IPS-20b (cell line): ENCODE data around the gene HAPLN3.
A peak's percentile ranks its signal among the peaks of the same experiment; 100 is the strongest.
"Not testable (repeated sequence)": the region's sequence is repeated elsewhere in the genome, so short reads cannot be mapped to it uniquely, and the experiment has no call there.

ENCODE experiments used
- H3K27ac ChIP-seq: one replicate; pipeline ENCODE4 v1.5.1; 2013; ENCODE audit warnings: low read length
- H3K27me3 ChIP-seq: 2 replicates; pipeline ENCODE4 v1.6.1; 2013; ENCODE audit warnings: mild to moderate bottlenecking, low read length, inconsistent platforms; ENCODE audit not compliant: insufficient read depth
- H3K36me3 ChIP-seq: 2 replicates; pipeline ENCODE4 v1.6.1; 2013; ENCODE audit warnings: low read depth, mild to moderate bottlenecking, inconsistent platforms, low read length, moderate library complexity; ENCODE audit not compliant: insufficient read depth
- H3K4me1 ChIP-seq: 2 replicates; pipeline ENCODE4 v1.6.1; 2013; ENCODE audit warnings: mild to moderate bottlenecking, control low read depth, inconsistent platforms, low read length, moderate library complexity; ENCODE audit not compliant: insufficient read depth
- H3K4me3 ChIP-seq: 2 replicates; pipeline ENCODE4 v1.5.1; 2013; ENCODE audit warnings: mild to moderate bottlenecking, low read length, inconsistent platforms
- H3K9ac ChIP-seq: 2 replicates; pipeline ENCODE4 v1.6.1; 2013; ENCODE audit warnings: low read depth, mild to moderate bottlenecking, inconsistent platforms, low read length, moderate library complexity
- H3K9me3 ChIP-seq: 2 replicates; pipeline ENCODE4 v1.6.1; 2013; ENCODE audit warnings: mild to moderate bottlenecking, low read depth, low read length, inconsistent platforms; ENCODE audit not compliant: insufficient read depth

The HAPLN3 gene, protein sequence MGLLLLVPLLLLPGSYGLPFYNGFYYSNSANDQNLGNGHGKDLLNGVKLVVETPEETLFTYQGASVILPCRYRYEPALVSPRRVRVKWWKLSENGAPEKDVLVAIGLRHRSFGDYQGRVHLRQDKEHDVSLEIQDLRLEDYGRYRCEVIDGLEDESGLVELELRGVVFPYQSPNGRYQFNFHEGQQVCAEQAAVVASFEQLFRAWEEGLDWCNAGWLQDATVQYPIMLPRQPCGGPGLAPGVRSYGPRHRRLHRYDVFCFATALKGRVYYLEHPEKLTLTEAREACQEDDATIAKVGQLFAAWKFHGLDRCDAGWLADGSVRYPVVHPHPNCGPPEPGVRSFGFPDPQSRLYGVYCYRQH

DNA sequence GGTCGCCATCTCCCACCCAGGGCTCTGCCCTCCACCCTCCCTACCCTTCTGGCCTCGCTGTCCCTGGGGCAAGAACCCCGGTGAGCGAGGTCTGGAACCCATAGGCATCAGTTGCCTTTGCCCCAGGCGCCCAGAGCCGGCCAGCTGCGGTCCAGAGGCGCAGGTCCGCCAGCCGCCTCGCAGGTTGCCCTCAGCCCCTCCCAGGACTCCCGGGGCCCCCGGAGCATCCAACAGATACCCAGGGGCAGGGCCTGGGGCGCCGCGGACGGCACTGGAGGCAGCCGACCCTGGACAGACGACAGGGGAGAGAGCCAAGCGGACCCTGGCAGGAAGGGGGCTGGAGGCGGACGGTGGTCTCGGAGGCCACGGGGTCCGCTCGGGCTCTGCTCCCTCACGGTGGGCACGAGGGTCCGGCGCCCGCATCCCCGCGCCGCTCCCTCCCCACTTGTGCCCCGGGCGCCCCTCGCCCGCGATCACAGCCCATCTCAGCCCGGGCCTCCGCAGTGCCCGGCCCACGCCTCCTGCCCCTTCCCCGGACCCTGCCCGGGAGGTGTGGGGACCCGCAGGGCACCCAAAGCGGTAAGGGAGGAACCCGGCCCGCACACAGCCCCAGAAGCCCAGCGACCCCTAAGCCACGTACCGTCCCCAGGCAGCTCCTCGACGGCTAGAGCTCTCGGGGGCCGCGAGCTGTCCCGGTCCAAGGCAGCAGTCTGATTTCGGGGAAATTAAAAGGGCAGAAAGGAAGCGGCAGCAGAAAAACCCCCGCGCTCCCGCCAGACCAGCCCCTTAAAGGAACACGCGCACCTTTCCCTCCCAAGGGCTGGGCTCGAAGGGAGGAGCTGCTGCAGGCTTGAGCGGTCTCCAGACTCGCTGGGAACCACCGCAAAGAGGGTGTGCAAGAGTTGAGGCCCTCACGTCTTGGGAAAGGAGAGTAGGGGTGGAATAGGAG is at the start of gene HAPLN3:
Gene HAPLN3 (minus strand): TSS at position 726 of the 949 bp plus-strand sequence. CDS start 8,246 bp downstream, outside the sequence.
- peaks cover 16% of the 10 kb centered on the region; the same call in 1 of the 2 replicates for H3K4me1 ChIP-seq
- peak within 1 kb of the TSS; percentile 67 for H3K4me3 ChIP-seq
- H3K27ac ChIP-seq, result no peak within 1 kb of the TSS
- peaks cover 18% of the 10 kb centered on the region for H3K27me3 ChIP-seq
- peaks cover 22% of the 10 kb centered on the region for H3K36me3 ChIP-seq
- no peaks in the 10 kb centered on the region for H3K9me3 ChIP-seq
- H3K9ac ChIP-seq, result peak within 1 kb of the TSS; percentile 75; the same call in 1 of the 2 replicates

DNA sequence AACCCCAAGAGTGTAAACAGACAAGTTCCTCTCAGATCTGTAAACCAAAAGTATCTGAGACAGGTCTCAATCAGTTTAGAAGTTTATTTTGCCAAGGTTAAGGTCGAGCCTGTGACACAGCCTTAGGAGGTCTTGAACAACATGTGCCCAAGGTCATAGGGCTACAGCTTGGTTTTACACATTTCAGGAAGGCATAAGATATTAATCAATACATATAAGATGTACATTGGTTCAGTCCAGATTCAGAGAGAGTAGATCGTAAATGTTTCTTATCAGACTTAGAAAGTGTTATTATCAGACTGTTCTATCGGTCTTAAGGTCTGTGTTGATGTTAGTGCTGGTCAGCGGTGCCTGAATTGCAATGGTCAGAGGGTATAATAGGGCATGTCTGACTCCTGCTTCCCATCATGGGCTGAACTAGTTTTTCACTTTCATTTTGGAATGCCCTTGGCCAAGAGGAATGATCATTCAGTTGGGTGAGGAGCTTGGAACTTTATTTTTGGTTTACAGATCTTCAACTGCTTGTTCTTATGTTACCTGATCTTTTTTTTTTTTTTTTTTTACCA is 44.8 kb upstream of the HAPLN3 start:
- Histone ChIP-seq H3K27me3 (no peaks in the 10 kb centered on the region), H3K9me3 (no peaks in the 10 kb centered on the region; the same call in 1 of the 2 replicates), H3K36me3 (no peaks in the 10 kb centered on the region), H3K4me3 (no peak overlapping the region), H3K4me1 (peaks cover 22% of the 10 kb centered on the region; the same call in 1 of the 2 replicates), H3K9ac (no peak overlapping the region; the same call in 1 of the 2 replicates), H3K27ac (no peak overlapping the region)

DNA sequence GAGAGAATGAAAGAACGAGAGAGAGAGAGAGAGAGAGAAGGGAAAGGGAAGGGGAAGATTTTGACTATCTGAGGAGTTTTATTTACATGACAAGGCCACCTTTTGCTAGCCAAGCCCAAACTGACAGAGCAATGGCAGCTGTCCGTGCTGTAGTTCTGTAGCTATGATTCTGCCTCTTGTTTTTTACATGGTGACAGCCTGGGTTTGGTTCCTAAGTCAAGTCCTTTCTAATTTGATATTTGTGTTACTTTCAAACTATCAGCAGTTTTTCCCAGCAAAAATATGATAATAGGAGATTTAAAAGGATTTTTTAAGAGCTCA is 44.1 kb upstream of the HAPLN3 start:
- Histone ChIP-seq H3K9ac (peak overlapping the region; percentile 24; the same call in 1 of the 2 replicates), H3K36me3 (no peaks in the 10 kb centered on the region), H3K9me3 (peaks cover under 1% of the 10 kb centered on the region; the same call in 1 of the 2 replicates), H3K27ac (peak overlapping the region; percentile 83), H3K4me3 (no peak overlapping the region), H3K27me3 (no peaks in the 10 kb centered on the region), H3K4me1 (peaks cover 22% of the 10 kb centered on the region; the same call in 1 of the 2 replicates)

DNA sequence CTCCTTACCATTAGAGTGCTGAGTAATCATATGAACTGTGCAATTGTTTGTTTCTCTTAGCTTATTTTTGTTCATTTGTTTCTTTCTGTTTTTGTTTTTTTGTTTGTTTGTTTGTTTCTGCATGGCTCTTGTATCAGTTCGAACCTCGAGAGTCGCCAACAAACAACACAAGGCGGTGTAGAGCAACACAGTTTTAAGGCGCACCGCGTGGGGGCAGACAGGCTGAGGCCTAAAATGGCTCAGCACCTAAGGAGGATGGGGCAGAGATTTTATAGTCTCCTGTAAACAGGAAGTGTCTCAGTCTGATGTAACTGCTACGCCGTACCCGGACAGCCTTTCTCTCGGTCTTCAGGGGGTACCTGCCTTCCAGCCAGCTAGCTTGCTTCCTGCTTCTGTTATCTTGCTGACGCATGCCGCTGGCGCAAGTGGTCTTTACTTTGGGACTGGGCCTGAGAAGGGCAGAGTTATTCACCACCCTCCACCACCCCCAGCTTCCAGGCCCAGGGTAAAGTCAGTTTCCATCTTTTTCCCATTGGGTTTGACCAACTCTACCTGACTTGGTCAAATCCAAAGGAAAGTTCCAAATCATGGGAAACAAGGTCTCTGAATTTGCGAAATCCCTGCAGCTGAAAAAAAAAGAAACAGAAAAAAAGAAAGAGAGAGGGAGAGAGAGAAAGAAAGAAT is 43.6 kb upstream of the HAPLN3 start:
- H3K9me3 ChIP-seq, result peaks cover 6% of the 10 kb centered on the region; the same call in 1 of the 2 replicates
- H3K27me3 ChIP-seq, result no peaks in the 10 kb centered on the region
- H3K9ac ChIP-seq, result peak overlapping the region; percentile 24; the same call in 1 of the 2 replicates
- peak overlapping the region; percentile 83 for H3K27ac ChIP-seq
- peaks cover 22% of the 10 kb centered on the region; the same call in 1 of the 2 replicates for H3K4me1 ChIP-seq
- H3K4me3 ChIP-seq, result no peak overlapping the region
- H3K36me3 ChIP-seq, result no peaks in the 10 kb centered on the region

DNA sequence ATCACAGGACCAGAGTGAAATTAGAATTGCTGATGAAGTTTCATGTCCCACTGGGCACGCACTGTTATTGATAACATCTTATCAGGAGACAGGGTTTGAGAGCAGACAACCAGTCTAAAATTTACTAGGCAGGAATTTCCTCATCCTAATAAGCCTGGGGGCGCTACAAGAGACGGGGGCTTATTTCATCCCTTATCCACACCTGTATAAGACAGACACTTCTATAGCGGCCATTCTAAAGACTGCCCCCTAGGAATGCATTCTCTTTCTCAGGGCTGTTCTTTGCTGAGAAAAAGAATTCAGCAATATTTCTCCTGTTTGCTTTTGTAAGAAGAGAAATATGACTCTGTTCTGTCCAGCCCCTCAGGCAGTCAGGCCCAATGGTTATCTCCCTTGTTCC is 39.1 kb upstream of the HAPLN3 start:
- not testable (repeated sequence) for H3K9me3 ChIP-seq, H3K27me3 ChIP-seq, H3K36me3 ChIP-seq, H3K9ac ChIP-seq, H3K27ac ChIP-seq, H3K4me3 ChIP-seq
- H3K4me1 ChIP-seq, result peaks cover 16% of the 10 kb centered on the region; the same call in 1 of the 2 replicates

DNA sequence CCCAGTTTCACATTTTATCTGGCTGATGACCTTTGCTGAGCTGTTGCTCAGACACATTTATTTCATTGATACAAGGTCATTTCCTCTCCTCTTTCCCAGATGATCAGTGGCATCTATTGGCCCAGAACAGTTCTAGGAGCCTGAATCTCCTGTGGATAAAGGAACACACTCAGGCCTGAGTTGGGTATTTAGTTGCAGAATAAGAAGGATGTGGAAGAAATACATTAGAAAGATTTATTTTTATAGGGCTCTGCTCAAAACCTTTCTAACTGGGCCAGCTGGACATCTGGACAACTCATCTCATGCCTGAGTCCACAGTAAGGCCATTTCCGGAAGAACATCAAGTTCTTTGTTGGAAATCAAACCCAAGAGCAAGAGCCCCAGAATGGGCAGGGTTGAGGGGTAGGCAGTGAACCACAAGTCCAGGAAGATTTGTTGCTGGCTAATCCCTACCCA is 37.6 kb upstream of the HAPLN3 start:
- Histone ChIP-seq H3K27ac (no peak overlapping the region), H3K9me3 (peaks cover 20% of the 10 kb centered on the region; the same call in 1 of the 2 replicates), H3K9ac (no peak overlapping the region), H3K36me3 (no peaks in the 10 kb centered on the region), H3K4me3 (no peak overlapping the region), H3K27me3 (no peaks in the 10 kb centered on the region), H3K4me1 (0 out of 2 replicates have a peak, but pooled peaks cover 8% of the 10 kb centered on the region)

DNA sequence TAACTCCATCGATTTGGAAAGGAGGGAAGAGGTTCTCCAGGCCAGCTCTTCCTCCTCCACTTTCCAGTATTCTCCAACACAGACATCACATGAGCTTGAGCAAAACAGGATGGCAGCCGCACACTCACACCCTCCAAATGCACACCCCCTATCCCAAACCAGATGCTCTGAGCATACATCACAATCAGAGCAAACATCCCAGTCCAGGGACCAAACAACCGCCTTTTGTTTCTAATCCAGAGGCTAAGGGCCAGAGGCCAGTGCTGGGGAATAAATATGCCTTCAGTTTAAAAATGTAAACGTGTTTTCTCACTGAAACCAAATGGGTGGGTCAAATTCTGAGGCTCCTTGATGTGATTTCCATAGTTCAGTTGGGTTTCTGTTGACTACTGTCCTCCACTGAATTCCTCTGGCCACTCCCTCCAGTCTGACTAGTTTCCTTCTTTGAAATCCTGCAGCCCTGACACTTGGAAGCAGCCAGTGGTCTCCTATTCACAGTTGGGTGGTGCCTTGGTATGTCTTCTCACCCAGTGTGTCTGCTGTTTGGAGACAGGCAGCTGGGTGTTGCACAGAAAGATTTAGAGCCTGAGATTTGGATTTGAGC is 37.0 kb upstream of the HAPLN3 start:
- Histone ChIP-seq H3K9ac (no peak overlapping the region), H3K4me1 (0 out of 2 replicates have a peak, but pooled peaks cover 8% of the 10 kb centered on the region), H3K9me3 (peaks cover 25% of the 10 kb centered on the region; the same call in 1 of the 2 replicates), H3K36me3 (no peaks in the 10 kb centered on the region), H3K27me3 (no peaks in the 10 kb centered on the region), H3K27ac (no peak overlapping the region), H3K4me3 (no peak overlapping the region)

DNA sequence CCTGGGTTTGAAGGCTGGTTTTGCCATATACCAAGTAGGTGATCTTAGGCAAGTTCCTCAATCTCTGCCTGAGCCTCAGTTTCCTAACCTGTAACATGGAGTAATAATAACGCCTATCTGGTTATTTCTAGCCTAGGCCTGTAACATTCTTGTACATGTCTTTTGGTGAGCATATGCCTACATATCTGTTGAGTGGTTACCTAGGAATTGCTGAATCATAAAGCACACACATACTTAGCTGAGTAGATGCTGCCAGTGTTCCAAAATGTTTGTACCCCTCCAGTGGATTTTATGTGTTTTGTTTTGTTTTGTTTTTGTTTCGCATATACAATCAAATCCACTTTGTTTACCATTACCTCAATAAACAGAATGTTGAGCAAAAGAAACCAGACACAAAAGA is 35.2 kb upstream of the HAPLN3 start:
- Histone ChIP-seq H3K4me1 (no peaks in the 10 kb centered on the region), H3K9ac (no peak overlapping the region), H3K4me3 (no peak overlapping the region), H3K9me3 (peaks cover 28% of the 10 kb centered on the region; the same call in 1 of the 2 replicates), H3K27ac (no peak overlapping the region), H3K27me3 (no peaks in the 10 kb centered on the region), H3K36me3 (no peaks in the 10 kb centered on the region)

DNA sequence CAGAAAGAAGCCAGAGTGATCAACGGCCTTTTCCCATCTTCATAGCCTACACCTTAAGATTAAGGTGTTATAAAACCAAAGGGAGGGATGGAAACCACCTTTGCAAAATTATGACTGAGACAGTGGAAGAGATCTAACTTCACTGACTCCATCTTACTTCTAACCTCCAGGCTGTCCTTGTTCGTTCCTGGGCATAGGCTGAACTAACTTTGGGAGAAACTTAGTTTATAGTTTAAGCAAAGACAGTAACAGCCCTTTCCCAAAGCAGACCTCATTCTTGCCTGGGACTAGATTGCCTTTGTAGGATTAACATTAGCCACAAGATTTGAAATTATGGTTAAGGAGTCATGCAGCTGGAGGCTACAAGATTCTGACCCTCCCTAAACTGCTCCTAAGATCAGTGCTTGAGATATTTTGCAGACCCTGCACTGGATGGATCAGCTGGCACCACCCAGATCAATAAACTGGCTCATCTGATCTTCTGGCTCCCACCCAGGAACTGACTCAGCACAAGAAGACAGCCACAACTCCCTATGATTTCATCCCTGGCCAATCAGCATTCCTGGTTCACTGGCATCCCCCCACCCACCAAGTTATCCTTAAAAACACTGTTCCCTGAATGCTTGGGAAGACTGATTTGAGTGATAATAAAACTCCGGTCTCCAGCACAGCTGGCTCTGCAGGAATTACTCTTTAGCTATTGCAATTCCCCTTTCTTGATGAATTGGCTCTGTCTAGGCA is 34.2 kb upstream of the HAPLN3 start:
- peaks cover 28% of the 10 kb centered on the region; the same call in 1 of the 2 replicates for H3K9me3 ChIP-seq
- H3K4me1 ChIP-seq, H3K27ac ChIP-seq, H3K27me3 ChIP-seq, H3K9ac ChIP-seq, H3K4me3 ChIP-seq, H3K36me3 ChIP-seq: not testable (repeated sequence)

DNA sequence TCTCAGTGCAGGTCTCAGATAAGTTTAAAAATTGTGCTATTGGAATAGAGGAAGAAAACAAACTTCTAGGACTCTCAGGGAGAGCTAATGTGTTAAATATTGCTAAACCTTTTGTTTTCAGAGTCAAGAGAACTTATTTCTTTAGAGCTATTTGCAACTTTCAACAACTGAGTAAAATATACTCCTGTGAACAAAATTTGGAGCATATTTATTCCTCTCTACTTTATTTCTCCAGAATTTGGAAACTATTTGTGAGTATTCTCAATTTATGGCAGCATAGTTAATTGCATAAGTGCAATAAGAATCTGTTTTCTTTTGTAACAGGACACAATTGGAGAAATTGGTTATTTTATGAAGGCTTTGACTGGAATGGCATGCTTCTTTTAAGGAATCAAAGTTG is 32.8 kb upstream of the HAPLN3 start:
- not testable (repeated sequence) for H3K9ac ChIP-seq, H3K36me3 ChIP-seq, H3K27me3 ChIP-seq, H3K4me3 ChIP-seq, H3K27ac ChIP-seq, H3K4me1 ChIP-seq
- peaks cover 19% of the 10 kb centered on the region; the same call in 1 of the 2 replicates for H3K9me3 ChIP-seq
